SK-N-SH treated with all-trans-retinoic acid at 6 μM for 48 hours (cell line): ENCODE results near the gene CDC45.

Source experiments
- BACH2 ChIP-seq: fragments of 250-450 bp; sonication (Bioruptor Pico); IDR thresholded peaks from 2 replicates; pipeline ENCODE4 v1.9.0; 2021; ENCODE audit warnings: mild to moderate bottlenecking, borderline replicate concordance
- CREB5 ChIP-seq: fragments of 250-450 bp; sonication (Bioruptor Pico); IDR thresholded peaks from 2 replicates; pipeline ENCODE4 v1.5.1; 2020; ENCODE audit warnings: low read depth, mild to moderate bottlenecking, moderate library complexity
- ESRRG ChIP-seq: fragments of 250-450 bp; sonication (Bioruptor Pico); IDR thresholded peaks from 2 replicates; pipeline ENCODE4 v1.6.1; 2021; ENCODE audit warnings: mild to moderate bottlenecking
- PATZ1 ChIP-seq: fragments of 250-450 bp; sonication (Bioruptor Pico); IDR thresholded peaks from 2 replicates; pipeline ENCODE4 v1.8.0; 2020; ENCODE audit warnings: mild to moderate bottlenecking, moderate library complexity, borderline replicate concordance
- POU6F1 ChIP-seq: fragments of 250-450 bp; sonication (Bioruptor Pico); IDR thresholded peaks from 2 replicates; pipeline ENCODE4 v1.8.0; 2021; ENCODE audit warnings: low read depth, mild to moderate bottlenecking, moderate library complexity, borderline replicate concordance
- PPARA ChIP-seq: fragments of 250-450 bp; sonication (Bioruptor Pico); IDR thresholded peaks from 2 replicates; pipeline ENCODE4 v1.5.0; 2020; ENCODE audit warnings: mild to moderate bottlenecking, borderline replicate concordance
- TCF4 ChIP-seq: fragments of 250-450 bp; sonication (Bioruptor Pico); IDR thresholded peaks from 2 replicates; pipeline ENCODE4 v1.8.0; 2021; ENCODE audit warnings: mild to moderate bottlenecking, moderate library complexity, borderline replicate concordance
- ZFP30 ChIP-seq: fragments of 450-650 bp; formaldehyde crosslinking; IDR thresholded peaks from 2 replicates; pipeline ENCODE4 v1.5.0; 2022; ENCODE audit warnings: mild to moderate bottlenecking, moderate library complexity
- ZNF8 ChIP-seq: fragments of 450-650 bp; formaldehyde crosslinking; IDR thresholded peaks from 2 replicates; pipeline ENCODE4 v1.5.0; 2020; ENCODE audit warnings: mild to moderate bottlenecking, moderate library complexity

GRCh38 chr22:19497245-19497644 is 17.5 kb downstream of the CDC45 start:
- TF ChIP-seq TCF4 (CRISPR knock-in tag) (no peak), ZNF8 (no peak), CREB5 (CRISPR knock-in tag) (no peak), POU6F1 (CRISPR knock-in tag) (no peak), PATZ1 (CRISPR knock-in tag) (no peak), ZFP30 (CRISPR knock-in tag) (no peak), PPARA (CRISPR knock-in tag) (no peak), BACH2 (CRISPR knock-in tag) (no peak), ESRRG (CRISPR knock-in tag) (no peak)
